Stimulated activated CD4-positive, alpha-beta T cell treated with anti-CD3 and anti-CD28 coated beads, TNF-alpha, amount 100 ng/mL, for 24 hours (primary cell): Measurements from ENCODE around the gene CYBB.

Experiments used
- DNase-seq, 3 experiments: peaks; one replicate each; pipeline ENCODE4 v3.0.0-alpha.2; 2020; ENCODE audit warnings: low read depth in 3 of 3

Gene CYBB

GRCh38 chrX:37844622-37845021 is 64.8 kb downstream of the CYBB start:
- no peak for DNase-seq

GRCh38 chrX:37846141-37846540 is 66.3 kb downstream of the CYBB start:
- no peak for DNase-seq

GRCh38 chrX:37846558-37846933 is 66.7 kb downstream of the CYBB start:
- DNase-seq: no peak

GRCh38 chrX:37846934-37847732 is 67.3 kb downstream of the CYBB start, which contains the start of gene DYNLT3:
DYNLT3 (minus strand) TSS chrX:37847571; CDS start chrX:37847510, 61 bp downstream.
- peak; percentile 45 to 71 (median 45) for DNase-seq

GRCh38 chrX:37847733-37848197 is 67.9 kb downstream of the CYBB start:
- no peak for DNase-seq

GRCh38 chrX:37854148-37854547 is 74.3 kb downstream of the CYBB start:
- DNase-seq: no peak

GRCh38 chrX:37854748-37855147 is 74.9 kb downstream of the CYBB start:
- no peak for DNase-seq

GRCh38 chrX:37860721-37861120 is 80.9 kb downstream of the CYBB start:
- DNase-seq: no peak

GRCh38 chrX:37862851-37863250 is 83.0 kb downstream of the CYBB start:
- no peak for DNase-seq
